Inferior parietal cortex (tissue), 1 donor: ENCODE data around the gene SEPTIN11.
A peak's percentile ranks its signal among the peaks of the same experiment; 100 is the strongest.

Source experiments
- DNase-seq: peaks from one replicate; pipeline ENCODE4 v3.0.0-alpha.2; 2016; ENCODE audit errors: extremely low spot score

The SEPTIN11 gene

GRCh38 chr4:76949276-76950051 lies at the start of gene SEPTIN11:
Gene SEPTIN11 (plus strand): TSS chr4:76949752. CDS start chr4:76949904, 152 bp downstream.
- peak; percentile 90 for DNase-seq

- no peak for DNase-seq
Measured at GRCh38 chr4:76902233-76902890, 47.2 kb upstream of the SEPTIN11 start.

DNA sequence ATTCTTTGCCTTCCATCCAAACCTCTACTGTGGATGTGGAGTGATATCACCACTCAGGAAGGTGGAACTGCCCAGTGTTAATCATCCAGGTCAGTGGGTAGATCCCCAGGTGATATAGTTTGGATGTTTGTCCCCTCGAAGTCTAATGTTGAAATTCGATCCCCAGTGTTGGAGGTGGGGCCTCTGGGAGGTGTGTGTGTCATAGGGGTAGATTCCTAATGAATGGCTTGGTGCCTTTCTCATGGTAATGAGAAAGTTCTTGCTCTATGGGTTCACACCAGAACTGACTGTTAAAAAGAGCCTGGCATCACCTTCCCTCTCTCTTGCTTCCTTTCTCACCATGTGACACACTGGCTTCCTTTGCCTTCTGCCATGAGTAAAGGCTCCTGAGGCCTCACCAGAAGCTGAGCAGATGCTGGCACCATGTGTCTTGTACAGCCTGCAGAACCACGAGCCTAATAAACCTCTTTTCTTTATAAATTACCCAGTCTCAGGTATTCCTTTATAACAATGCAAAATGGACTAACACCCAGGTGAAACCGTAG lies 44.8 kb upstream of the SEPTIN11 start:
- no peak for DNase-seq

DNA sequence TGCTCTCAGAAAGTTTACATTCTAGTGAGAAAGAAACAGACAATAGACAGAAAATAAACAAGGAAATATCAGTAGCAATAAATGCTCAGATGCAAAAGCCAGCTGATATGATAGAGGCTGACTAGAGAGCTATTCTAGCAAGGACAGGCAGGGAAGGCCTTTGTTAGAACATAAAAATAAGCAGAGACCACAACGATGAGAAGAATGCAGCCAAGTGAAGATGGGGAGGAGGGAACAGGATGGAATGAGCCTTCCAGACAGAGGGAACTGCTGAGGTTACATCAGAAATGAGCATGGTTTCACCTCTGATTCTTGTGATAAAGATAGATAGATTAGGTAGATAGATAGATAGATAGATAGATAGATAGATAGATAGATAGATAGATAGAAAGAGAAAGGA lies 44.0 kb upstream of the SEPTIN11 start:
- no peak for DNase-seq

DNA sequence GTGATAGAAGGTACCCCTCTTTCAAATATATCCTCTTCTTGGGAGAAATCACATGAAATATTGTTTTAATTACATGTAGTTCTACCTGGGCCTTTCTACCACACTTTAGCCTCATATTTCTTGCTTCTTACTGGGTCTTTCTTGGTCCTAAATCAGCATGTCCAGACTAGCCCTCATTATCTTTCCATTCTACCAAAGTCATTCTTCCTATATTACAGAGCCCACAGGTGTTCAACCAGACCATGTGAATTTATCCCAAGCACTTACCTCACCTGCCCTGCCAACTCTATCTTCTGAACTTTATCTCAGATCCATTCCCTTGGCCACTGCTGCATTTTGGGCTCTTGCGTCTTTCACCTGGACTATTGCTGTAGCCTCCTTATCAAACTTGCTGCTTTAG lies 39.8 kb upstream of the SEPTIN11 start:
- DNase-seq = no peak

DNA sequence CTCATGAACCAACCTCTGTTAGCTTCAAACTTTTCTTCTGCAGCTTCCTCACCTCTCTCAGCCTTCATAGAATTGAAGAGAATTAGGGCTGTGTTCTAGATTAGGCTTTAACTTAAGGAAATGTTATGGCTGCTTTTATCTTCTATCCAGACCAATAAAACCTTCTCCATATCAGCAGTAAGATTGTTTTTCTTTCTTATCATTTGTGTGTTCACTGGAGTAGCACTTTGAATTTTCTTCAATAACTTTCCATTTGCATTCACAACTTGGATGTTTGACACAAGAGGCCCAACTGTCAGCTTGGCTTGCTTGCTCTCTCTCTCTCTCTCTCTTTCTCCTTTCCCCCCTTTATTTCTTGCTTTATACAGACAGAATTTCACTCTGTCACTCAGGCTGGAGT lies 28.8 kb upstream of the SEPTIN11 start:
- no peak for DNase-seq

- no peak for DNase-seq
Measured at GRCh38 chr4:76923619-76924357, 25.8 kb upstream of the SEPTIN11 start.

DNA sequence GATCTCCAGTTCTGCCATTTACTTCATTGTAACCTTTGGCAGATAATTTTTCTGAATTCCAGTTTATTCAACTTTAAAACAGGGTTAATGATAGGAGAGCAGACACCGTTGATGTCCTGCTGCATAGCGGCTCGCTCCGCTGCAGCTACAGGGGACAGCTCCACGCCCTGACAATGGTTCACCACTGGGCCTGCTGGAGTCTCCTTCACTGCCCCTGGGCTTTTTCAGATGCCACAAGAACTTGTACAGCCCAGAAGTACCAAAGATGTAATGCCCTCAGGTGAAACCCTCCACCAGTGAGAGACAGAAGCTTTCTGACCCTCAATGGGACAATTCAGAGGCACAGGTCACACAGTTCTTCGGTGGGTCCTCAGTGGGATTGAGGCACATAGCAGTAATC lies 22.7 kb upstream of the SEPTIN11 start:
- DNase-seq = no peak

GRCh38 chr4:76930685-76931084 lies 18.9 kb upstream of the SEPTIN11 start:
- no peak for DNase-seq

GRCh38 chr4:76931087-76931486 lies 18.5 kb upstream of the SEPTIN11 start:
- DNase-seq = no peak

DNA sequence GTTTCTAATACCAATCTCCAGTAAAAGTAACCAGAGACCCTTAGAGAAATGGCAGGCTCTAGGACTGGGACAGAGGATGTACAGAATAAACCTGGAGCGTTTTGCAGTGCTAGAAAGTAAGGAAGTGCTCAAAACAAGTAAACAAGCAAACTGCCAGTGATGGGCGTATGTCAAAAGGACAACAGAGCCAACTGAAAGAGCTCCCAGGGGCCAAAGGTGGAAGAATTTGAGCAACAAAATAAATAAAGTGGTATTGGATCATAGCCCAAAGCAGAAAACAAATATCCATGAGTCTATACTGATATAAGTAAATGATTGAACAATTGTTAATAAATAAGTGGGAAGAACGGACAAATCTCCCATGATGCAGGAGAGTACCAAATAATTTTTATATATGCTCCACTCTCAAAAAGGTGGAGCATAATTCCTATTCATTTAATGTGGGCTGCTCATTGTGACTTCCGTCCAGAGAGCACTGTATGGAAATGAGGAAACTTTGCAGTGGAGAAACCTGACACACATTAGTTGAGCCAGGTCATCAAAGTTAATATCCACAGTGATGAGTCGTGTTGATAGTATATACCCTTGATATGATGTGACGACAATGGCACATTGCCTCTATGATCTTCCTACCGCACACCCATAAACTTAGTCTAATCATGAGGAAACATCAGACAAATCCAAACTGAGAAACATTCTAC lies 17.8 kb upstream of the SEPTIN11 start:
- no peak for DNase-seq

GRCh38 chr4:76939184-76939583 lies 10.4 kb upstream of the SEPTIN11 start:
- DNase-seq = no peak

GRCh38 chr4:76943129-76943620 lies 6.4 kb upstream of the SEPTIN11 start:
- DNase-seq = peak; percentile 65

GRCh38 chr4:76943790-76944189 lies 5.8 kb upstream of the SEPTIN11 start:
- DNase-seq = no peak

- no peak for DNase-seq
Measured at GRCh38 chr4:76947369-76947768, 2.2 kb upstream of the SEPTIN11 start.

GRCh38 chr4:76948443-76949275 lies 893 bp upstream of the SEPTIN11 start:
- DNase-seq = peak; percentile 71

DNA sequence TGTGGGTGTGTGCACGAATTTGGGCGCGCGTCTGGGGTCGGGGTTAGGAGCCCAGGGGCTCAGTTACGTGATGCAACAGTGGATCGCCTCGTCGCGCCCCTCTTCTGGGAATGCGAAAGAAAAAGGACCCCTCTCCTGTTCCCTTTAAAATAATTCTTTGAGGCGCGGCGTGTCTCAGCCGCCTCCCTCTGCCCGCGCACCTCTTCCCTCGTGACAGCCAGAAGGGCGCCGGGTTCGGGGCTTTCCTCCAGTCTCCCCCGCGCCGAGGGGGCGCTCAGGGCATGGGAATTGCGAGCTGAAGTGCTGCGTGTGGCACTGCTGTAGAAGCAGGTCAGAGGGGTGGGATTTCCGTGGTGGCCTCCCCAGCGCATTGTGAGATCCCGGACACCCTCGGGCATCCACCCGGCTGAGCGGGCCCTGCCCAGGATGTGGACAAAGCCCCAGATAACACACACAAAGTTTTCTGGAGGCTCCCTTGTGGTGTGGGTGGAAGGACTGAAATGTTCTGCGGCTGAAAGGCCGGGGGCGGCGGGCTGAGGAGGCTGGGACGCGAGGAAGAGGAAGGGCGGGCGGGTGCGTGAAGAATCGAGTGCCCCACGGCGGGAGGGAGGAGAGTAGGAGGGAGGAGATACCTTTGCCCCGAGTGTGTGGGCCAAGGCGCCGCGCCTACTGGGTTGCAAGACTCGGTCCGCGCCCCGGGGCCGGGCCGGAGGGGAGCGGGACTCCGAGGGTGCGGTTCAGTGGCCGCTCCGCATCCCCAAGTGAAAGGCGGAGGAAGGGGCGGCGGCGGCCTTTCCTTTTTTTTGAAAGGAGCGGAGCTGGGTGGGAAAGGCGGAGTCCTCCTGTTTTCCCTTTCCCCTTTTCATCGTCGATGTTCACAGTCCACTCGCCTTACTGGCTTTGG lies 752 bp downstream of the SEPTIN11 start:
- DNase-seq = peak; percentile 36

DNA sequence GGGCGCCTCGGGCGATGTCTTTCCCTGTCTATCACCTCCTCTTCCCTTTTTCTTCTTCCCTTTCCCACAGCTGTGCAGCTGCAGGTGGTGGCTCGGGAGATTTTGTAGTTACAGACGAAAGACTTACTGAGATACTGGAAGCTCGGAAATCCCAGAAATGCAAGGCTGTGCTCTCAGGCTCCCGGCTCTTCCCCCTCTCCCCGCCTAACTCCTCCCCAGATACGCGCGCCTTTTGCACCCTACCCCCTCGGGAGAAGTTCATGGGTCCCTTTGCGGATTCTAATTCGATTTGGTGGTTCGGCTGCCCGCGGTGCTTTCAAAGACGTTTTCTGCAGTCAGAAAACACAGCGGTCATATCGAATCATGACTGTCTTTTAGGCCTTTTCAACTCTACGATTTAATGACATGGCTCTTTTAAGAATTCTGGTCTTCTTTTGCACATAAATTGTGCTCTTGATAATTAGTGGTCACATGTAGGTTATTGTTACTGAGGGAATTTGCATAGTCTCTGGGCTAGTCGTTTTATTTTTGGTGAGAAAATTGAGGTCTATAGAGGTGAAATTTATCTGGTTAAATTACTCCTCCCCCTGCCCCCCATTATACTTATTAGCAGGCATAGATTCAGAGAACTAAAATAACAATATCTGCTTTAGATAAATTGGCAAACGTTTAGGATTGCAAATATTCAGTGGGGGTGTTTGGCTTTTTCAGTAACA lies 1.6 kb downstream of the SEPTIN11 start:
- no peak for DNase-seq

DNA sequence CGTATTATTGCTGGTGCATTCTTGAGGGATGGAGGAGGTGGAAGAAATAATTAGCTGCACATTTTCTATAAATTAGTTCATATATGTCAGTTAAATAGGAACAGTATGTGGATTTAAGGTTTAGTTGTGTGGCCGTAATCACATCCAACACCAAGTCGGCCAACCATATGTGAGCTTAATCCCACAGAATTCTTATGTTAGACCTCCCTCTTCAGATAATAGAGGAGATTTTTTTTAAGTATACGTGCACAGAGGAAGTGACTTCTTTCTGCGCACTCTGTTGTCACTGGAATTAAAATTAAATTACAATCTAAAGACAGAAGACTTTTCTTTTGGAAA lies 2.1 kb downstream of the SEPTIN11 start:
- no peak for DNase-seq
